ENCODE measurements around the gene STX12. TPM values are rescaled to one million over a fixed set of nuclear protein-coding genes. Genes with fewer than 3 reads are reported as not detected.

The STX12 gene
- total and polyA plus RNA-seq, 2 donors from 2014 or later, result 27.9 to 49.0 TPM

DNA sequence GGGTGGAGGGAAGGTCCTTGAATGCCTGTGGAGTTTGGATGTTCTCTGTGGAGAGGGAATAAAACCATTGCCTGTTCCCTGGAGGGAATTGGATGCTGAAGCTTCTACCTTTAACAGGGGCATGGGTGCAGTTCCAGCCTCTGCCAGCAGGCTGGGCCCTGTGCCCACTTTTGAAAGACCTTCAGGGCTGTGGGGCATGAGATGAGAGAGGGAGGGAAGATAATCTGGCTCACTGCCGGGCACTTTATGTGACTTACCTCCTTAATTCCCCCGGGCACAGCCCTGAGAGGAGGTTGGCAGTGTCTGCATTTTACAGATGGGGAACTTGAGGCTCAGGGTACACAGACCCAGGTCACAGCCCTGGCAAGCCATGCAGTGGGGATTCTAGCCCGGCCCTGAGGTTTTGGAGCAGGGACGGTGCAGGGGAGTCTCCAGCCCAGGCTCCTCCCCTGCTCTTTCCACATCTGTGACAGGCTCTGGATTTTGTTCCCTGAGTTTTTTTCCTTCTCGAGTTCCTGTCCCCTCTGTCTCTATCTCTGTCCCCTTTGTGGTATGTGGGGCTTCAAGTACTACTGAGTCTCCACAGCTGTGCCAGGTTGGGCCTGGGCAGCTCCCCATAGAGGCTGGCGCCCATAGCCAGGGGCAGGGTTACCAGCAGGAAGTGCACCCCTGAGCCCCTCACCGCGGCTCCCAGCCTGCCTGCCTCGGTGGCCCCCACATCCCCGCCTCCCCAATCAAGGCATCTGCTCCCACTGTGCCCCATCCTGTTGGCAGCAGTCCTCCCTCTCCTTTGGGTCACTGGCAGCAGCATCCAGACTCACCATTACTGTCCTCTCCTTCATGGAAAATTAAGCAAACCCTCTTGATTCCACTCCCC lies 85.3 kb downstream of the STX12 start:
- TF ChIP-seq, protein P1, sequence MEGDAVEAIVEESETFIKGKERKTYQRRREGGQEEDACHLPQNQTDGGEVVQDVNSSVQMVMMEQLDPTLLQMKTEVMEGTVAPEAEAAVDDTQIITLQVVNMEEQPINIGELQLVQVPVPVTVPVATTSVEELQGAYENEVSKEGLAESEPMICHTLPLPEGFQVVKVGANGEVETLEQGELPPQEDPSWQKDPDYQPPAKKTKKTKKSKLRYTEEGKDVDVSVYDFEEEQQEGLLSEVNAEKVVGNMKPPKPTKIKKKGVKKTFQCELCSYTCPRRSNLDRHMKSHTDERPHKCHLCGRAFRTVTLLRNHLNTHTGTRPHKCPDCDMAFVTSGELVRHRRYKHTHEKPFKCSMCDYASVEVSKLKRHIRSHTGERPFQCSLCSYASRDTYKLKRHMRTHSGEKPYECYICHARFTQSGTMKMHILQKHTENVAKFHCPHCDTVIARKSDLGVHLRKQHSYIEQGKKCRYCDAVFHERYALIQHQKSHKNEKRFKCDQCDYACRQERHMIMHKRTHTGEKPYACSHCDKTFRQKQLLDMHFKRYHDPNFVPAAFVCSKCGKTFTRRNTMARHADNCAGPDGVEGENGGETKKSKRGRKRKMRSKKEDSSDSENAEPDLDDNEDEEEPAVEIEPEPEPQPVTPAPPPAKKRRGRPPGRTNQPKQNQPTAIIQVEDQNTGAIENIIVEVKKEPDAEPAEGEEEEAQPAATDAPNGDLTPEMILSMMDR (IDR thresholded peaks at IDR 0.05; ENCODE audit: borderline replicate concordance, extremely low read depth, insufficient read depth), result peak; percentile 98
- Histone ChIP-seq H3K9ac (ENCODE audit: low read length in 3 of 3) (no peak overlapping the region), H3K9me3 (ENCODE audit: control insufficient read depth in 2 of 3, insufficient read depth in 1 of 3, low read length in 3 of 3) (no peaks in the 10 kb centered on the region), H3K4me3 (ENCODE audit: low read length in 3 of 3) (no peak overlapping the region), H3K27me3 (ENCODE audit: control insufficient read depth, insufficient read depth, low read length) (no peaks in the 10 kb centered on the region), H3K27ac (ENCODE audit: low read depth in 2 of 2, low read length in 2 of 2) (no peak overlapping the region), H3K4me1 (ENCODE audit: control insufficient read depth in 2 of 3, insufficient read depth in 2 of 3, low read depth in 1 of 3, low read length in 3 of 3) (peaks cover 0 to 3% (median 0%) of the 10 kb centered on the region in 3 donors), H3K36me3 (ENCODE audit: control insufficient read depth in 2 of 3, insufficient read depth in 3 of 3, low read length in 3 of 3) (no peaks in the 10 kb centered on the region)
- intact Hi-C loops (cut with DNase I), result loop anchor here (10.0 kb wide), 1 partner anchor 116 kb away; no protein-coding TSS in a partner anchor
- FAIRE-seq (no peak), DNase-seq (peak; percentile 84 to 92 (median 86))

DNA sequence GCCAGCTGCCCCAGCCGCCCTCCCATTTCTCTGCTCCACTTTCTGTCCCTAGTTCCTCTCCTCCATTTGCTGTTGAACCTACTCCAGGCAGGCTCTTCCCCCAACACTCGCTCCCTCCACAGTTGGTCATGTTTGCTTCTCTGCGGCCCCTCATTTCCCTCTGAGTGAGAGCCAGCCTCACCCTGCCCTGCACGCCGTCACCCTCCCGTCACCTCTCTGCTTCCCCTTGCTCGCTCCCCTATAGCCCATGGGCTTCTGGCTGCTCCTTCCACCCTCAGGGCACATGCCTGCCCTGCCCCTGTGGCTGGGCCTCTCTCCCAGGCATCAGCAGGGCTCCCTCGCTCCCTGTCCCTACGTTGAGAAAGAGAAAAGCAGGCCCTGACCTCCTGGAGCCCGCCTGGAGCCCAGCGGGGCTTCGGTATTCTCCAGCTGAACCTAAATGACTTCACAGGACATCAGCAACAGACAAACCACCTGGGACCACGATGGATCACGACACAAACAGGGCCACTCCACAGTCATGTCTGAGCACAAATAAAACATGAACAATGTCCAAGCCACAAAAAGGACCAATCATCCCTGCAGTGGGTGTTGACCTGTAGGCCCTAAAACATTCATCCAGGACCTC lies 86.0 kb downstream of the STX12 start:
- Histone ChIP-seq H3K9ac (ENCODE audit: low read length in 3 of 3) (no peak overlapping the region), H3K27ac (ENCODE audit: low read depth in 2 of 2, low read length in 2 of 2) (no peak overlapping the region), H3K4me3 (ENCODE audit: low read length in 3 of 3) (no peak overlapping the region), H3K27me3 (ENCODE audit: control insufficient read depth, insufficient read depth, low read length) (no peaks in the 10 kb centered on the region), H3K36me3 (ENCODE audit: control insufficient read depth in 2 of 3, insufficient read depth in 3 of 3, low read length in 3 of 3) (no peaks in the 10 kb centered on the region), H3K4me1 (ENCODE audit: control insufficient read depth in 2 of 3, insufficient read depth in 2 of 3, low read depth in 1 of 3, low read length in 3 of 3) (peaks cover 0 to 3% (median 0%) of the 10 kb centered on the region in 3 donors), H3K9me3 (ENCODE audit: control insufficient read depth in 2 of 3, insufficient read depth in 1 of 3, low read length in 3 of 3) (no peaks in the 10 kb centered on the region)
- DNase-seq (no peak), FAIRE-seq (no peak)
- intact Hi-C loops (cut with DNase I), result loop anchor here (10.0 kb wide), 1 partner anchor 116 kb away; no protein-coding TSS in a partner anchor
- TF ChIP-seq, protein P1 (IDR thresholded peaks at IDR 0.05; ENCODE audit: borderline replicate concordance, extremely low read depth, insufficient read depth), result no peak

DNA sequence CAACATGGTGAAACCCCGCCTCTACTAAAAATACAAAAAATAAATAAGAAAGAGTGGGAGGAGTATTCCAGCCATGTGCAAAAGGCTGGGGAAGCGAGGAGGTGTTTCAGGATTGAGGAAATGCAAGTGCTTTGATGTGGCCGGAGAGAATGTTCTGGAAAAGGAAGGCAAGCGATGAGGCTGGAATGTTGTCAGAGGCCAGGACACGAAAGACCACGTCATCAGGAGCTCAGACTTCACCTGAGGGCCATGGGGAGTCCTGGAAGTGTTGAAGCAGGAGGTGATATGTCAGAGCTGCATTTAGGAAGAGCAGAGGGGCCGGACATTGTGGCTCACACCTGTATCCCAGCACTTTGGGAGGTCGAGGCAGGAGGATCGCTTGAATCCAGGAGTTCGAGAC lies 88.4 kb downstream of the STX12 start:
- DNase-seq (no peak), FAIRE-seq (no peak)
- Histone ChIP-seq H3K4me3 (ENCODE audit: low read length in 3 of 3) (no peak overlapping the region), H3K27me3 (ENCODE audit: control insufficient read depth, insufficient read depth, low read length) (no peaks in the 10 kb centered on the region), H3K9ac (ENCODE audit: low read length in 3 of 3) (no peak overlapping the region), H3K4me1 (ENCODE audit: control insufficient read depth in 2 of 3, insufficient read depth in 2 of 3, low read depth in 1 of 3, low read length in 3 of 3) (peaks cover 0 to 3% (median 0%) of the 10 kb centered on the region in 3 donors), H3K9me3 (ENCODE audit: control insufficient read depth in 2 of 3, insufficient read depth in 1 of 3, low read length in 3 of 3) (no peaks in the 10 kb centered on the region), H3K27ac (ENCODE audit: low read depth in 2 of 2, low read length in 2 of 2) (no peak overlapping the region), H3K36me3 (ENCODE audit: control insufficient read depth in 2 of 3, insufficient read depth in 3 of 3, low read length in 3 of 3) (no peaks in the 10 kb centered on the region)
- intact Hi-C loops (cut with DNase I), result no loop called here
- TF ChIP-seq, protein P1 (IDR thresholded peaks at IDR 0.05; ENCODE audit: borderline replicate concordance, extremely low read depth, insufficient read depth), result no peak
